ENCODE data around the gene NLRP10. TPM values are rescaled to one million over a fixed set of nuclear protein-coding genes. Genes with fewer than 3 reads are reported as not detected.

The NLRP10 gene
- total RNA-seq, 1 experiment from 2014 or later: 0.77 TPM

- H3K9me3 Mint-ChIP-seq: peaks cover 8% of the 10 kb centered on the region
- peaks cover 31% of the 10 kb centered on the region for H3K4me1 Mint-ChIP-seq
- H3K4me3 Mint-ChIP-seq: no peak overlapping the region
- no peak overlapping the region for H3K27ac Mint-ChIP-seq
- TF ChIP-seq FOXK1 (CRISPR knock-in tag; IDR thresholded peaks at IDR 0.05) (no peak), ETV6 (CRISPR knock-in tag; IDR thresholded peaks at IDR 0.05) (no peak)
- TF ChIP-seq, protein P1, sequence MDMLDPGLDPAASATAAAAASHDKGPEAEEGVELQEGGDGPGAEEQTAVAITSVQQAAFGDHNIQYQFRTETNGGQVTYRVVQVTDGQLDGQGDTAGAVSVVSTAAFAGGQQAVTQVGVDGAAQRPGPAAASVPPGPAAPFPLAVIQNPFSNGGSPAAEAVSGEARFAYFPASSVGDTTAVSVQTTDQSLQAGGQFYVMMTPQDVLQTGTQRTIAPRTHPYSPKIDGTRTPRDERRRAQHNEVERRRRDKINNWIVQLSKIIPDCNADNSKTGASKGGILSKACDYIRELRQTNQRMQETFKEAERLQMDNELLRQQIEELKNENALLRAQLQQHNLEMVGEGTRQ (CRISPR knock-in tag; IDR thresholded peaks at IDR 0.05): no peak
- TF ChIP-seq, protein P2, sequence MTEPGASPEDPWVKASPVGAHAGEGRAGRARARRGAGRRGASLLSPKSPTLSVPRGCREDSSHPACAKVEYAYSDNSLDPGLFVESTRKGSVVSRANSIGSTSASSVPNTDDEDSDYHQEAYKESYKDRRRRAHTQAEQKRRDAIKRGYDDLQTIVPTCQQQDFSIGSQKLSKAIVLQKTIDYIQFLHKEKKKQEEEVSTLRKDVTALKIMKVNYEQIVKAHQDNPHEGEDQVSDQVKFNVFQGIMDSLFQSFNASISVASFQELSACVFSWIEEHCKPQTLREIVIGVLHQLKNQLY (CRISPR knock-in tag; IDR thresholded peaks at IDR 0.05): no peak
- peaks cover 5% of the 10 kb centered on the region for H3K36me3 Mint-ChIP-seq
- DNase-seq (ENCODE audit: low spot score) (no peak), ATAC-seq (no peak)
- POLR2A ChIA-PET: interaction anchor here (1.1 kb wide), 1 partner anchor 11 kb away, joined by 3 read pairs; no protein-coding TSS in a partner anchor
- H3K27me3 Mint-ChIP-seq (ENCODE audit: low read depth): no peaks in the 10 kb centered on the region; the same call in 1 of the 2 replicates
- CTCF ChIA-PET: interaction anchor here (3.5 kb wide), 1 partner anchor 23 kb away, joined by 9 read pairs; the partner anchor contains the start of gene EIF3F
Observed at GRCh38 chr11:7964261-7964660, 986 bp downstream of the NLRP10 start.

DNA sequence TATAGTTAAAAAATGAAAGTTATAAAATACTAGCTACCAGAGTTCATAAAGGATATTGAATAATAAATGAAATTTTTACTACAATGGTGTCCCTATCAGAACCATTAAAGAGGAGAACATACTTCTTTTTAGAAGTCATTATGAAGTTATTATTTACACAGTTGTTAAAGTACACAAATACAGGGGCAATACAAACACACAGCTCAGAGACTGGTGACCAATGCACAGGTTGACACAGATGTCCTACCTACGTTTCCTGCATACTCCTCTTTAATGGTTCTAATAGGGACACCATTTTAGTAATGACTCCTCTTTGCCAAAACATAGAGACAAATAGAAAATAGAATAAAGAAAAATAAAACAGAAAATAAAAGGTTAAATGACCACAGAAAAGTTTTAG is 10.1 kb downstream of the NLRP10 start:
- Mint-ChIP-seq H3K27ac (no peak overlapping the region), H3K36me3 (no peaks in the 10 kb centered on the region), H3K4me1 (no peaks in the 10 kb centered on the region), H3K27me3 (ENCODE audit: low read depth) (no peaks in the 10 kb centered on the region), H3K9me3 (peaks cover 10% of the 10 kb centered on the region), H3K4me3 (no peak overlapping the region)
- POLR2A ChIA-PET: interaction anchor here (0.7 kb wide), 1 partner anchor 9 kb away, joined by 3 read pairs; no protein-coding TSS in a partner anchor
- DNase-seq (ENCODE audit: low spot score) (no peak), ATAC-seq (no peak)
- CTCF ChIA-PET: interaction anchor here (0.7 kb wide), 1 partner anchor 30 kb away, joined by 3 read pairs; no protein-coding TSS in a partner anchor
- TF ChIP-seq, protein P3, sequence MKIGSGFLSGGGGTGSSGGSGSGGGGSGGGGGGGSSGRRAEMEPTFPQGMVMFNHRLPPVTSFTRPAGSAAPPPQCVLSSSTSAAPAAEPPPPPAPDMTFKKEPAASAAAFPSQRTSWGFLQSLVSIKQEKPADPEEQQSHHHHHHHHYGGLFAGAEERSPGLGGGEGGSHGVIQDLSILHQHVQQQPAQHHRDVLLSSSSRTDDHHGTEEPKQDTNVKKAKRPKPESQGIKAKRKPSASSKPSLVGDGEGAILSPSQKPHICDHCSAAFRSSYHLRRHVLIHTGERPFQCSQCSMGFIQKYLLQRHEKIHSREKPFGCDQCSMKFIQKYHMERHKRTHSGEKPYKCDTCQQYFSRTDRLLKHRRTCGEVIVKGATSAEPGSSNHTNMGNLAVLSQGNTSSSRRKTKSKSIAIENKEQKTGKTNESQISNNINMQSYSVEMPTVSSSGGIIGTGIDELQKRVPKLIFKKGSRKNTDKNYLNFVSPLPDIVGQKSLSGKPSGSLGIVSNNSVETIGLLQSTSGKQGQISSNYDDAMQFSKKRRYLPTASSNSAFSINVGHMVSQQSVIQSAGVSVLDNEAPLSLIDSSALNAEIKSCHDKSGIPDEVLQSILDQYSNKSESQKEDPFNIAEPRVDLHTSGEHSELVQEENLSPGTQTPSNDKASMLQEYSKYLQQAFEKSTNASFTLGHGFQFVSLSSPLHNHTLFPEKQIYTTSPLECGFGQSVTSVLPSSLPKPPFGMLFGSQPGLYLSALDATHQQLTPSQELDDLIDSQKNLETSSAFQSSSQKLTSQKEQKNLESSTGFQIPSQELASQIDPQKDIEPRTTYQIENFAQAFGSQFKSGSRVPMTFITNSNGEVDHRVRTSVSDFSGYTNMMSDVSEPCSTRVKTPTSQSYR (CRISPR knock-in tag; IDR thresholded peaks at IDR 0.05): no peak
- TF ChIP-seq, protein P4, sequence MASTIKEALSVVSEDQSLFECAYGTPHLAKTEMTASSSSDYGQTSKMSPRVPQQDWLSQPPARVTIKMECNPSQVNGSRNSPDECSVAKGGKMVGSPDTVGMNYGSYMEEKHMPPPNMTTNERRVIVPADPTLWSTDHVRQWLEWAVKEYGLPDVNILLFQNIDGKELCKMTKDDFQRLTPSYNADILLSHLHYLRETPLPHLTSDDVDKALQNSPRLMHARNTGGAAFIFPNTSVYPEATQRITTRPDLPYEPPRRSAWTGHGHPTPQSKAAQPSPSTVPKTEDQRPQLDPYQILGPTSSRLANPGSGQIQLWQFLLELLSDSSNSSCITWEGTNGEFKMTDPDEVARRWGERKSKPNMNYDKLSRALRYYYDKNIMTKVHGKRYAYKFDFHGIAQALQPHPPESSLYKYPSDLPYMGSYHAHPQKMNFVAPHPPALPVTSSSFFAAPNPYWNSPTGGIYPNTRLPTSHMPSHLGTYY (CRISPR knock-in tag; IDR thresholded peaks at IDR 0.05): no peak
- TF ChIP-seq GRHL2 (CRISPR knock-in tag; IDR thresholded peaks at IDR 0.05; ENCODE audit: insufficient replicate concordance, severe bottlenecking): no peak
- TF ChIP-seq TEAD1 (CRISPR knock-in tag; IDR thresholded peaks at IDR 0.05): no peak
- no peak for TF ChIP-seq PRRX2 (CRISPR knock-in tag; IDR thresholded peaks at IDR 0.05)
- TF ChIP-seq JAZF1 (CRISPR knock-in tag; IDR thresholded peaks at IDR 0.05): no peak
- no peak for TF ChIP-seq ATF6 (CRISPR knock-in tag; IDR thresholded peaks at IDR 0.05)
- TF ChIP-seq NFYB (CRISPR knock-in tag; conservative IDR thresholded peaks at IDR 0.05; ENCODE audit: low read depth): no peak
- TF ChIP-seq GABPB1 (CRISPR knock-in tag; IDR thresholded peaks at IDR 0.05): no peak
- TF ChIP-seq, protein P5, sequence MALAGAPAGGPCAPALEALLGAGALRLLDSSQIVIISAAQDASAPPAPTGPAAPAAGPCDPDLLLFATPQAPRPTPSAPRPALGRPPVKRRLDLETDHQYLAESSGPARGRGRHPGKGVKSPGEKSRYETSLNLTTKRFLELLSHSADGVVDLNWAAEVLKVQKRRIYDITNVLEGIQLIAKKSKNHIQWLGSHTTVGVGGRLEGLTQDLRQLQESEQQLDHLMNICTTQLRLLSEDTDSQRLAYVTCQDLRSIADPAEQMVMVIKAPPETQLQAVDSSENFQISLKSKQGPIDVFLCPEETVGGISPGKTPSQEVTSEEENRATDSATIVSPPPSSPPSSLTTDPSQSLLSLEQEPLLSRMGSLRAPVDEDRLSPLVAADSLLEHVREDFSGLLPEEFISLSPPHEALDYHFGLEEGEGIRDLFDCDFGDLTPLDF (CRISPR knock-in tag; IDR thresholded peaks at IDR 0.05): no peak
- no peak for TF ChIP-seq FOXK1 (CRISPR knock-in tag; IDR thresholded peaks at IDR 0.05)
- TF ChIP-seq, protein P6, sequence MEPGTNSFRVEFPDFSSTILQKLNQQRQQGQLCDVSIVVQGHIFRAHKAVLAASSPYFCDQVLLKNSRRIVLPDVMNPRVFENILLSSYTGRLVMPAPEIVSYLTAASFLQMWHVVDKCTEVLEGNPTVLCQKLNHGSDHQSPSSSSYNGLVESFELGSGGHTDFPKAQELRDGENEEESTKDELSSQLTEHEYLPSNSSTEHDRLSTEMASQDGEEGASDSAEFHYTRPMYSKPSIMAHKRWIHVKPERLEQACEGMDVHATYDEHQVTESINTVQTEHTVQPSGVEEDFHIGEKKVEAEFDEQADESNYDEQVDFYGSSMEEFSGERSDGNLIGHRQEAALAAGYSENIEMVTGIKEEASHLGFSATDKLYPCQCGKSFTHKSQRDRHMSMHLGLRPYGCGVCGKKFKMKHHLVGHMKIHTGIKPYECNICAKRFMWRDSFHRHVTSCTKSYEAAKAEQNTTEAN (CRISPR knock-in tag; IDR thresholded peaks at IDR 0.05): no peak
- no peak for TF ChIP-seq ZMAT4 (CRISPR knock-in tag; IDR thresholded peaks at IDR 0.05)
- TF ChIP-seq HMGXB4 (CRISPR knock-in tag; IDR thresholded peaks at IDR 0.05): no peak
- no peak for TF ChIP-seq ZNF396 (CRISPR knock-in tag; IDR thresholded peaks at IDR 0.05; ENCODE audit: borderline replicate concordance)
- no peak for TF ChIP-seq ZNF317 (CRISPR knock-in tag; IDR thresholded peaks at IDR 0.05; ENCODE audit: borderline replicate concordance, low read depth)
- TF ChIP-seq, protein P7, sequence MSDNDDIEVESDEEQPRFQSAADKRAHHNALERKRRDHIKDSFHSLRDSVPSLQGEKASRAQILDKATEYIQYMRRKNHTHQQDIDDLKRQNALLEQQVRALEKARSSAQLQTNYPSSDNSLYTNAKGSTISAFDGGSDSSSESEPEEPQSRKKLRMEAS (CRISPR knock-in tag; IDR thresholded peaks at IDR 0.05): no peak

All from WTC11 (cell line).